ENCODE data around the gene SDK1.

DNA sequence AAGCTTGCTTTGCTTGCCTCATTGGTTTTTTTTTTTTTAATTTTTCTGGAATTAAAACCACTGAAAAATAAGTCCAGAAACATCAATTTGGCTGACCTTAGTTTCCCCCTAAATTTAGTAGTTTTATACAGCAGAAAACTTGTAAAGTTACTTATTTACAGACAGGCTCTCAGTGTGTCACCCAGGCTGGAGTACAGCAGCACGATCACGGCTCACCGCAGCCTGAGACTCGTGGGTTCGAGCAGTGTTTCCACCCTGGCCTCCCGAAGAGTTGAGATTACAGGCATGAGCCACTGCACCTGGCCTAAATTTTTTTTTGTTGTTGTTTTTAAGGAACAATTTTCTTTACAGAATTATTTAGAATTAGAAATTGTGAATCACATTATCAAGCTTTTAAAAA is 250.5 kb downstream of the SDK1 start:
- TF ChIP-seq, protein P1, sequence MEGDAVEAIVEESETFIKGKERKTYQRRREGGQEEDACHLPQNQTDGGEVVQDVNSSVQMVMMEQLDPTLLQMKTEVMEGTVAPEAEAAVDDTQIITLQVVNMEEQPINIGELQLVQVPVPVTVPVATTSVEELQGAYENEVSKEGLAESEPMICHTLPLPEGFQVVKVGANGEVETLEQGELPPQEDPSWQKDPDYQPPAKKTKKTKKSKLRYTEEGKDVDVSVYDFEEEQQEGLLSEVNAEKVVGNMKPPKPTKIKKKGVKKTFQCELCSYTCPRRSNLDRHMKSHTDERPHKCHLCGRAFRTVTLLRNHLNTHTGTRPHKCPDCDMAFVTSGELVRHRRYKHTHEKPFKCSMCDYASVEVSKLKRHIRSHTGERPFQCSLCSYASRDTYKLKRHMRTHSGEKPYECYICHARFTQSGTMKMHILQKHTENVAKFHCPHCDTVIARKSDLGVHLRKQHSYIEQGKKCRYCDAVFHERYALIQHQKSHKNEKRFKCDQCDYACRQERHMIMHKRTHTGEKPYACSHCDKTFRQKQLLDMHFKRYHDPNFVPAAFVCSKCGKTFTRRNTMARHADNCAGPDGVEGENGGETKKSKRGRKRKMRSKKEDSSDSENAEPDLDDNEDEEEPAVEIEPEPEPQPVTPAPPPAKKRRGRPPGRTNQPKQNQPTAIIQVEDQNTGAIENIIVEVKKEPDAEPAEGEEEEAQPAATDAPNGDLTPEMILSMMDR (IDR thresholded peaks at IDR 0.05): no peak
- no peak for TF ChIP-seq POLR2A (IDR thresholded peaks at IDR 0.05)
